Measurements from ENCODE around the gene CAMK1D. TPM values are rescaled to one million over a fixed set of nuclear protein-coding genes. Genes with fewer than 3 reads are reported as not detected.

The CAMK1D gene
- total RNA-seq, 1 experiment from 2014 or later: 6.0 TPM

DNA sequence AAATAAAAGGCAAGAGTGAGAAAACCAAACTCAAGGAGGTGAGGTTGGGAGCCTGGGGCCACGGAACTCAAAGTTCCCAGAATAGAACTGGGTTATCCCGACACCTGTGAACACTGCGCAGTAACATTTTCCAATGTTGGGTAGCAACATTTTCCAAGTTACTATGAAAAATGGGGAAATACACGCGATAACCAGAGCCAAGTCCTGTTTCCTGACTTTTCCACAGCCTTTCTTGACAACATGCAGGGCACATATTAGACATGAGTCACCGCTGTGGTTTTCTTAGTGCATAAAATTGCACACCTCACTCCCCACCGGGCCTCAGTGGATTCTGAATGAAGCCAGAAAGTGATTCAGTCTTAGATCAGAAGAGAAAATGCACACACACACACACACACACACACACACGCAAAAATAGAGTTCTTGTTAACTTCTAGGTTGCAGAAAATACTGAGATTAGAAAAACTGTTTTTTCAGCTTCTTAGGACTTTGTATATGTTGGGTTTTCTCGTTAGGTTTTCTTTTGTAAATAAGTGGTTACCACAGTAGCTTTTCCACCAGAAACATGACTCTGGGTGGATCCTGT is 70.0 kb downstream of the CAMK1D start:
- CTCF ChIA-PET: interaction anchor here (0.7 kb wide), 1 partner anchor 14 kb away, joined by 3 read pairs; no protein-coding TSS in a partner anchor
- Histone ChIP-seq H3K4me3 (no peak overlapping the region), H3F3A (ENCODE audit: insufficient read depth, low read depth) (peaks cover 13% of the 10 kb centered on the region; the same call in 1 of the 2 replicates), H3K4me2 (peak overlapping the region; percentile 34), H3K4me1 (replicated peaks; ENCODE audit: insufficient read depth) (peaks cover 17% of the 10 kb centered on the region), H3K27me3 (ENCODE audit: insufficient read depth, low read depth) (no peaks in the 10 kb centered on the region), H3K79me2 (ENCODE audit: low read depth) (0 out of 2 replicates have a peak, but pooled peaks cover 9% of the 10 kb centered on the region), H3K9me3 (ENCODE audit: insufficient read depth, low read depth) (no peaks in the 10 kb centered on the region), H2AFZ (no peak overlapping the region), H3K9me2 (ENCODE audit: insufficient read depth) (no peaks in the 10 kb centered on the region), H4K20me1 (ENCODE audit: insufficient read depth) (no peaks in the 10 kb centered on the region), H3K36me3 (ENCODE audit: low read depth) (no peaks in the 10 kb centered on the region), H3K27ac (peak overlapping the region; percentile 58)
- POLR2A ChIA-PET (ENCODE audit: unreplicated experiment): no interaction called here
- DNase-seq: peak; percentile 18 to 72
- intact Hi-C loops (cut with micrococcal nuclease; ENCODE audit: unreplicated experiment): no loop called here
- BruUV-seq (replicated peaks): no TSS peak
- TF ChIP-seq EZH2 (IDR thresholded peaks at IDR 0.05; ENCODE audit: low read depth): no peak
- TF ChIP-seq, protein P1, sequence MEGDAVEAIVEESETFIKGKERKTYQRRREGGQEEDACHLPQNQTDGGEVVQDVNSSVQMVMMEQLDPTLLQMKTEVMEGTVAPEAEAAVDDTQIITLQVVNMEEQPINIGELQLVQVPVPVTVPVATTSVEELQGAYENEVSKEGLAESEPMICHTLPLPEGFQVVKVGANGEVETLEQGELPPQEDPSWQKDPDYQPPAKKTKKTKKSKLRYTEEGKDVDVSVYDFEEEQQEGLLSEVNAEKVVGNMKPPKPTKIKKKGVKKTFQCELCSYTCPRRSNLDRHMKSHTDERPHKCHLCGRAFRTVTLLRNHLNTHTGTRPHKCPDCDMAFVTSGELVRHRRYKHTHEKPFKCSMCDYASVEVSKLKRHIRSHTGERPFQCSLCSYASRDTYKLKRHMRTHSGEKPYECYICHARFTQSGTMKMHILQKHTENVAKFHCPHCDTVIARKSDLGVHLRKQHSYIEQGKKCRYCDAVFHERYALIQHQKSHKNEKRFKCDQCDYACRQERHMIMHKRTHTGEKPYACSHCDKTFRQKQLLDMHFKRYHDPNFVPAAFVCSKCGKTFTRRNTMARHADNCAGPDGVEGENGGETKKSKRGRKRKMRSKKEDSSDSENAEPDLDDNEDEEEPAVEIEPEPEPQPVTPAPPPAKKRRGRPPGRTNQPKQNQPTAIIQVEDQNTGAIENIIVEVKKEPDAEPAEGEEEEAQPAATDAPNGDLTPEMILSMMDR (conservative IDR thresholded peaks at IDR 0.05): no peak

DNA sequence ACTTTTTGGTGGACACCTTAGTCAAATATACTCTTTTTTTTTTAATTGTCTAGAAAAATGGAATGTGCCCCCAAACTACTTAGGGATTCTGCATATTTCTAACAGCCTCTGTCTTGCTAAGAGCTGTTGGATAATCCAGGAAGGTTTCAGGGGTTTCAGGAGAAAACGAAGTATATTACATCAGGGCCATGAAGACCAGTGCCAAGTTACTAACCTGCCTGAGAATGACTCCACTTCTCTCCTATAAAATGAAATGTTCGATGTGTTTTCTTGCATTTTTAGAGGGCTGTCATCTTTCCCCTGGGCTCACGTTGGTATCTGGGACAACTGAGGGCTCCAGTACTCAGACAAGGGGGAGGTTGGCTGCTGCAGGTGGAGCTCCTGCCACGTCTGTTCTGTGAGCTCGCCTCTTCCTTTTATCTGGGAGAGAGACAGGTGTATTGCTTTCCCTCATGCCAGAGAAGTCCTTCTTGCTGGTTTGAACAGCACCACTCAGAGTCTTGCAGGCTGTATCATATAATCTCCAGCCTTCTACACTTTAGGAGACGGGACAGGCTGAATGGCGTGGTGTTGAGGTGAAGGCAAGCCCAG is 71.3 kb downstream of the CAMK1D start:
- TF ChIP-seq EZH2 (IDR thresholded peaks at IDR 0.05; ENCODE audit: low read depth): no peak
- TF ChIP-seq, protein P1 (conservative IDR thresholded peaks at IDR 0.05): no peak
- peaks cover 13% of the 10 kb centered on the region; the same call in 1 of the 2 replicates for H3F3A ChIP-seq (ENCODE audit: insufficient read depth, low read depth)
- no TSS peak for BruUV-seq (replicated peaks)
- no peaks in the 10 kb centered on the region for H4K20me1 ChIP-seq (ENCODE audit: insufficient read depth)
- H3K9me2 ChIP-seq (ENCODE audit: insufficient read depth): no peaks in the 10 kb centered on the region
- H3K9me3 ChIP-seq (ENCODE audit: insufficient read depth, low read depth): no peaks in the 10 kb centered on the region
- H2AFZ ChIP-seq: no peak overlapping the region
- peaks cover 17% of the 10 kb centered on the region for H3K4me1 ChIP-seq (replicated peaks; ENCODE audit: insufficient read depth)
- CTCF ChIA-PET: interaction anchor here (0.7 kb wide), 1 partner anchor 990 kb away, joined by 4 read pairs; no protein-coding TSS in a partner anchor
- no peaks in the 10 kb centered on the region for H3K36me3 ChIP-seq (ENCODE audit: low read depth)
- no peaks in the 10 kb centered on the region for H3K27me3 ChIP-seq (ENCODE audit: insufficient read depth, low read depth)
- H3K4me3 ChIP-seq: no peak overlapping the region
- H3K27ac ChIP-seq: no peak overlapping the region
- H3K79me2 ChIP-seq (ENCODE audit: low read depth): 0 out of 2 replicates have a peak, but pooled peaks cover 9% of the 10 kb centered on the region
- H3K4me2 ChIP-seq: no peak overlapping the region
- no peak for DNase-seq
- POLR2A ChIA-PET (ENCODE audit: unreplicated experiment): no interaction called here
- intact Hi-C loops (cut with micrococcal nuclease; ENCODE audit: unreplicated experiment): no loop called here

DNA sequence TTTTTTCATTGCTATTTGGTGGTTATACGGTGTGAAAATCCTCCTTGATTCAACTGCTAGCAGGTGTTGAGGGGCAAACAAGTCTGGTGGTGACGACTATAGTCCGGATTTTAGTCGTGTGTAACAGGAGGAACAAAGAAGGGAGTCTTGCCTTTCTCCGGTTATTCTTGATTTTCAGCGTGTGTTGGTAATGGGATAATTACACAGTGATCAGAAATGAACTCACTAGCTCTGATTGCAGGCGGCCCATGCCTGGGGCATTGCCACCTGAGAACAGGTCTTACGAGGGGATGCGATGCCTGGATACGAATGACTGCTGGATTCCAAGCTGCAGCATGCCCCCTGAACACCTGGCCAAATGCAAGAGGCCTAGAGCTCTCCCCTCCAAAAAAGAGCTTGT is 72.8 kb downstream of the CAMK1D start:
- Histone ChIP-seq H3F3A (ENCODE audit: insufficient read depth, low read depth) (peaks cover 13% of the 10 kb centered on the region; the same call in 1 of the 2 replicates), H3K27me3 (ENCODE audit: insufficient read depth, low read depth) (no peaks in the 10 kb centered on the region), H3K4me1 (replicated peaks; ENCODE audit: insufficient read depth) (peaks cover 17% of the 10 kb centered on the region), H3K27ac (no peak overlapping the region), H4K20me1 (ENCODE audit: insufficient read depth) (no peaks in the 10 kb centered on the region), H3K9me2 (ENCODE audit: insufficient read depth) (no peaks in the 10 kb centered on the region), H3K36me3 (ENCODE audit: low read depth) (no peaks in the 10 kb centered on the region), H3K9me3 (ENCODE audit: insufficient read depth, low read depth) (no peaks in the 10 kb centered on the region), H2AFZ (no peak overlapping the region), H3K79me2 (ENCODE audit: low read depth) (0 out of 2 replicates have a peak, but pooled peaks cover 9% of the 10 kb centered on the region), H3K4me3 (no peak overlapping the region), H3K4me2 (no peak overlapping the region)
- TF ChIP-seq EZH2 (IDR thresholded peaks at IDR 0.05; ENCODE audit: low read depth): no peak
- TF ChIP-seq, protein P1 (conservative IDR thresholded peaks at IDR 0.05): no peak
- ChIA-PET POLR2A (ENCODE audit: unreplicated experiment) (no interaction called here), CTCF (no interaction called here)
- DNase-seq: no peak
- BruUV-seq (replicated peaks): no TSS peak
- intact Hi-C loops (cut with micrococcal nuclease; ENCODE audit: unreplicated experiment): no loop called here

Measured in PC-9 (cell line).